H9 (cell line): ENCODE data around the gene OXLD1. TPM values are rescaled to one million over a fixed set of nuclear protein-coding genes. Genes with fewer than 3 reads are reported as not detected.

ENCODE experiments used
- DNase-seq: peaks from one replicate; pipeline ENCODE4 v3.0.0-alpha.2; 2017
- H2AFZ ChIP-seq: one replicate; pipeline ENCODE4 v1.6.1; 2013; ENCODE audit warnings: mild to moderate bottlenecking, low read length, control low read depth, moderate library complexity
- H2AK5ac ChIP-seq: 2 replicates; pipeline ENCODE4 v1.6.1; 2013; ENCODE audit warnings: low read length, control low read depth, mixed read lengths; ENCODE audit not compliant: insufficient read length
- H2BK120ac ChIP-seq: one replicate; pipeline ENCODE4 v1.6.1; 2013; ENCODE audit warnings: low read depth, mild to moderate bottlenecking, low read length, control low read depth, inconsistent platforms; ENCODE audit not compliant: poor library complexity, severe bottlenecking
- H2BK12ac ChIP-seq: 2 replicates; pipeline ENCODE4 v1.6.1; 2013; ENCODE audit warnings: low read length, control low read depth, mixed read lengths, low read depth; ENCODE audit not compliant: insufficient read length
- H2BK15ac ChIP-seq: 2 replicates; pipeline ENCODE4 v1.6.1; 2013; ENCODE audit warnings: low read depth, low read length, control low read depth
- H2BK20ac ChIP-seq: one replicate; pipeline ENCODE4 v1.6.1; 2013; ENCODE audit warnings: low read depth, mild to moderate bottlenecking, low read length, control low read depth, inconsistent platforms; ENCODE audit not compliant: poor library complexity, severe bottlenecking
- H2BK5ac ChIP-seq: 2 replicates; pipeline ENCODE4 v1.6.1; 2013; ENCODE audit warnings: low read length, control low read depth, mixed read lengths; ENCODE audit not compliant: insufficient read length
- H3K14ac ChIP-seq: 2 replicates; pipeline ENCODE4 v1.6.1; 2013; ENCODE audit warnings: low read length, control low read depth; ENCODE audit not compliant: insufficient read depth
- H3K18ac ChIP-seq: 2 replicates; pipeline ENCODE4 v1.6.1; 2013; ENCODE audit warnings: low read depth, mild to moderate bottlenecking, mixed read lengths, low read length, control low read depth; ENCODE audit not compliant: insufficient read length
- H3K23ac ChIP-seq: 2 replicates; pipeline ENCODE4 v1.6.1; 2013; ENCODE audit warnings: low read length, control low read depth, mixed read lengths, low read depth; ENCODE audit not compliant: insufficient read length
- H3K23me2 ChIP-seq: 2 replicates; pipeline ENCODE4 v1.6.1; 2013; ENCODE audit warnings: low read depth, mild to moderate bottlenecking, mixed read lengths, low read length, control low read depth; ENCODE audit not compliant: insufficient read length, poor library complexity, severe bottlenecking
- H3K27ac ChIP-seq: 2 replicates; pipeline ENCODE4 v1.5.1; 2013; ENCODE audit warnings: low read length, control low read depth, mixed read lengths, low read depth; ENCODE audit not compliant: insufficient read length
- H3K27me3 ChIP-seq: 2 replicates; pipeline ENCODE4 v1.6.1; 2013; ENCODE audit warnings: low read length, control low read depth, inconsistent platforms; ENCODE audit not compliant: insufficient read depth
- H3K4ac ChIP-seq: 2 replicates; pipeline ENCODE4 v1.6.1; 2013; ENCODE audit warnings: low read depth, mild to moderate bottlenecking, control low read depth, inconsistent platforms, low read length, moderate library complexity
- H3K4me1 ChIP-seq: 2 replicates; pipeline ENCODE4 v1.6.1; 2013; ENCODE audit warnings: low read length, control low read depth, inconsistent platforms; ENCODE audit not compliant: insufficient read depth
- H3K4me2 ChIP-seq: 2 replicates; pipeline ENCODE4 v1.6.1; 2013; ENCODE audit warnings: low read length, control low read depth, mixed read lengths; ENCODE audit not compliant: insufficient read length, insufficient read depth
- H3K56ac ChIP-seq: 2 replicates; pipeline ENCODE4 v1.6.1; 2013; ENCODE audit warnings: low read depth, mild to moderate bottlenecking, mixed read lengths, low read length, control low read depth; ENCODE audit not compliant: insufficient read length
- H3K79me1 ChIP-seq: 2 replicates; pipeline ENCODE4 v1.6.1; 2013; ENCODE audit warnings: low read depth, mild to moderate bottlenecking, moderate library complexity, low read length, control low read depth, inconsistent platforms; ENCODE audit not compliant: insufficient read depth, poor library complexity, severe bottlenecking
- H3K79me2 ChIP-seq: 2 replicates; pipeline ENCODE4 v1.6.1; 2013; ENCODE audit warnings: low read length, control low read depth, inconsistent platforms; ENCODE audit not compliant: insufficient read depth
- H3K9ac ChIP-seq: 2 replicates; pipeline ENCODE4 v1.6.1; 2013; ENCODE audit warnings: low read length, control low read depth, mixed read lengths; ENCODE audit not compliant: insufficient read length; ENCODE audit errors: extremely low read depth
- H3K9me3 ChIP-seq: one replicate; pipeline ENCODE4 v1.6.1; 2013; ENCODE audit warnings: low read depth, low read length, inconsistent platforms; ENCODE audit not compliant: control insufficient read depth
- H3T11ph ChIP-seq: one replicate; pipeline ENCODE4 v1.6.1; 2013; ENCODE audit warnings: mild to moderate bottlenecking, low read length, control low read depth, inconsistent platforms
- H4K20me1 ChIP-seq: one replicate; pipeline ENCODE4 v1.6.1; 2013; ENCODE audit not compliant: control insufficient read depth, insufficient read length, insufficient read depth
- H4K5ac ChIP-seq: 2 replicates; pipeline ENCODE4 v1.6.1; 2013; ENCODE audit warnings: low read depth, mild to moderate bottlenecking, mixed read lengths, low read length, control low read depth; ENCODE audit not compliant: insufficient read length
- H4K8ac ChIP-seq: replicated peaks from 2 replicates; pipeline ENCODE4 v1.6.1; 2013; ENCODE audit warnings: low read length, control low read depth, mixed read lengths, low read depth; ENCODE audit not compliant: insufficient read length
- H4K91ac ChIP-seq: 2 replicates; pipeline ENCODE4 v1.6.1; 2013; ENCODE audit warnings: low read depth, mild to moderate bottlenecking, moderate library complexity, mixed read lengths, low read length, control low read depth; ENCODE audit not compliant: insufficient read length
- H3K27ac Mint-ChIP-seq, 3 experiments: 2 replicates in 2 of 3; 3 replicates in 1 of 3; pipeline ENCODE4 v1.8.0; 2020 to 2021; ENCODE audit warnings: mixed read lengths in 3 of 3, mild to moderate bottlenecking in 1 of 3, moderate library complexity in 1 of 3
- H3K27me3 Mint-ChIP-seq: 2 replicates; pipeline ENCODE4 v1.8.0; 2021; ENCODE audit warnings: low read depth, mild to moderate bottlenecking, moderate library complexity, mixed read lengths
- H3K36me3 Mint-ChIP-seq, 3 experiments: 2 replicates in 2 of 3; 3 replicates in 1 of 3; pipeline ENCODE4 v1.8.0; 2020 to 2021; ENCODE audit warnings: low read depth in 3 of 3, mixed read lengths in 3 of 3; ENCODE audit not compliant: insufficient read depth in 1 of 3
- H3K4me1 Mint-ChIP-seq, 2 experiments: 2 replicates each; pipeline ENCODE4 v1.8.0; 2020; ENCODE audit warnings: mixed read lengths in 2 of 2
- H3K4me3 Mint-ChIP-seq, 2 experiments: 2 replicates in 1 of 2; 3 replicates in 1 of 2; pipeline ENCODE4 v1.8.0; 2020 to 2021; ENCODE audit warnings: mild to moderate bottlenecking in 2 of 2, mixed read lengths in 2 of 2, moderate library complexity in 1 of 2
- H3K9me3 Mint-ChIP-seq, 2 experiments: 2 replicates in 1 of 2; 3 replicates in 1 of 2; pipeline ENCODE4 v1.8.0; 2020; ENCODE audit warnings: mild to moderate bottlenecking in 2 of 2, mixed read lengths in 2 of 2, moderate library complexity in 1 of 2
- WGBS: extraction: QIAGEN DNeasy Blood & Tissue Kit; methylation state at CpG from one replicate; pipeline ENCODE4 v1.1.7; 2013; ENCODE audit warnings: missing lambda C conversion rate, low lambda C conversion rate, mixed read lengths; ENCODE audit not compliant: insufficient read length; ENCODE audit errors: extremely low coverage; 5-methylcytosine and 5-hydroxymethylcytosine counted together
- total RNA-seq: library from RNA; stranded (reverse); gene quantifications from 2 replicates; pipeline ENCODE4 v1.2.1, GENCODE V29; 2021
- TF ChIP-seq, protein P1 (sequence below): fragments of 200-600 bp; sonication (generic); conservative IDR thresholded peaks from 3 replicates; pipeline ENCODE4 v1.8.0; 2021; ENCODE audit warnings: antibody characterized with exemption, mild to moderate bottlenecking

OXLD1 gene
- total RNA-seq, 1 experiment from 2014 or later, result 25.0 TPM

DNA sequence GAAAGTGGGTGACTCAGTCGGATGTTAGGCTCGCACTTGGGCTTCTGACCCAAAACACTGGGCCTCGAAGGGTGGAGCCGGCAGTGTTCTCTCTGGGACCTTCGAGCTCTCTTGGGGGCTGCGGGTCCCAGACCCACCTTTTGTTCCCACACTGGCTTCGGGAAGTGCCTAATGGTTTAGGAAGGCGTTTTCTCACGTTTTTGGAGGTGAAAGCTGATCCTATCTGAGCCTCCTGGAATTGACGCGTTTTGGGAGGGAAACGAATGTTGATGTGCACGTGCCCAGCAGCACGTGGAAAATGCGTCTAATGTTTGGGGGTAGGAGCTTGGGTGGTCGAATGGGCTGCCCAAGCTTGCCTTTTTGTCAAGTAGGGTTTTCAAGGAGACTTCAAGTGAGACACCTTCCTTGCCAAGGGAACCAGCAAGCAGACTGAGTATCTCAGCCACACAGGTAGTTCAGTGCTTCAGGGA, 18.1 kb upstream of the OXLD1 start:
- Histone ChIP-seq H3K9ac (peak overlapping the region; percentile 53), H3K4me2 (peak overlapping the region; percentile 92), H4K5ac (no peak overlapping the region), H3K4ac (no peak overlapping the region), H2BK120ac (no peak overlapping the region), H4K91ac (no peak overlapping the region), H3K23me2 (peaks cover 10% of the 10 kb centered on the region), H2AFZ (no peak overlapping the region), H4K20me1 (no peaks in the 10 kb centered on the region), H3K4me1 (no peaks in the 10 kb centered on the region), H3K27ac (no peak overlapping the region), H3K56ac (no peak overlapping the region), H2BK15ac (no peak overlapping the region), H3K27me3 (no peaks in the 10 kb centered on the region), H2BK5ac (no peak overlapping the region), H2AK5ac (no peak overlapping the region), H3T11ph (no peak overlapping the region), H2BK20ac (no peak overlapping the region), H3K18ac (no peak overlapping the region), H3K79me1 (peaks cover 8% of the 10 kb centered on the region), H4K8ac (no peak overlapping the region), H3K9me3 (no peaks in the 10 kb centered on the region), H3K14ac (no peak overlapping the region), H2BK12ac (no peak overlapping the region), H3K79me2 (peaks cover 11% of the 10 kb centered on the region; the same call in 1 of the 2 replicates), H3K23ac (no peak overlapping the region)
- Mint-ChIP-seq H3K36me3 (peaks cover 22 to 49% (median 44%) of the 10 kb centered on the region in 3 experiments), H3K27ac (peak overlapping the region; percentile 26 to 87 (median 77); a peak in 4 of 7 replicates), H3K4me1 (peaks cover 14 to 20% of the 10 kb centered on the region in 2 experiments), H3K9me3 (no peaks in the 10 kb centered on the region), H3K4me3 (peak overlapping the region; percentile 86 to 89), H3K27me3 (no peaks in the 10 kb centered on the region)
- no peak for DNase-seq
- TF ChIP-seq, protein P1, sequence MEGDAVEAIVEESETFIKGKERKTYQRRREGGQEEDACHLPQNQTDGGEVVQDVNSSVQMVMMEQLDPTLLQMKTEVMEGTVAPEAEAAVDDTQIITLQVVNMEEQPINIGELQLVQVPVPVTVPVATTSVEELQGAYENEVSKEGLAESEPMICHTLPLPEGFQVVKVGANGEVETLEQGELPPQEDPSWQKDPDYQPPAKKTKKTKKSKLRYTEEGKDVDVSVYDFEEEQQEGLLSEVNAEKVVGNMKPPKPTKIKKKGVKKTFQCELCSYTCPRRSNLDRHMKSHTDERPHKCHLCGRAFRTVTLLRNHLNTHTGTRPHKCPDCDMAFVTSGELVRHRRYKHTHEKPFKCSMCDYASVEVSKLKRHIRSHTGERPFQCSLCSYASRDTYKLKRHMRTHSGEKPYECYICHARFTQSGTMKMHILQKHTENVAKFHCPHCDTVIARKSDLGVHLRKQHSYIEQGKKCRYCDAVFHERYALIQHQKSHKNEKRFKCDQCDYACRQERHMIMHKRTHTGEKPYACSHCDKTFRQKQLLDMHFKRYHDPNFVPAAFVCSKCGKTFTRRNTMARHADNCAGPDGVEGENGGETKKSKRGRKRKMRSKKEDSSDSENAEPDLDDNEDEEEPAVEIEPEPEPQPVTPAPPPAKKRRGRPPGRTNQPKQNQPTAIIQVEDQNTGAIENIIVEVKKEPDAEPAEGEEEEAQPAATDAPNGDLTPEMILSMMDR, result no peak
- WGBS, result no CpG with 5 or more reads among the region's 16 CpGs
